K562 (cell line): ENCODE data around the gene HOXB1. TPM values are rescaled to one million over a fixed set of nuclear protein-coding genes. Genes with fewer than 3 reads are reported as not detected.

Experiments used
- CCNT2 ChIP-seq: IDR thresholded peaks from 2 replicates; pipeline ENCODE4 v1.6.1; 2011; ENCODE audit warnings: borderline replicate concordance, low read depth, mild to moderate bottlenecking, moderate library complexity, mixed read lengths, low read length; ENCODE audit not compliant: insufficient read length; ENCODE audit errors: extremely low read depth
- EGR1 ChIP-seq: fragments of 450-650 bp; conservative IDR thresholded peaks from 2 replicates; pipeline ENCODE4 v1.6.1; 2017; ENCODE audit warnings: mild to moderate bottlenecking
- EP300 ChIP-seq: IDR thresholded peaks from 2 replicates; pipeline ENCODE4 v1.6.1; 2012; ENCODE audit warnings: low read length, improper control_type of control experiment
- EP400 ChIP-seq: fragments of 450-650 bp; IDR thresholded peaks from 2 replicates; pipeline ENCODE4 v1.6.1; 2017; ENCODE audit warnings: antibody characterized with exemption, mild to moderate bottlenecking, moderate library complexity
- FOXK2 ChIP-seq, 2 experiments: fragments of 450-650 bp; IDR thresholded peaks in 1 of 2; conservative IDR thresholded peaks in 1 of 2; 2 replicates each; pipeline ENCODE4 v1.6.1; 2016; ENCODE audit warnings: low read depth in 2 of 2, mild to moderate bottlenecking in 1 of 2
- GABPB2 ChIP-seq: fragments of 250-450 bp; sonication (Bioruptor Pico); conservative IDR thresholded peaks from 2 replicates; pipeline ENCODE4 v1.5.1; 2021; ENCODE audit warnings: mild to moderate bottlenecking
- GTF2F1 ChIP-seq: IDR thresholded peaks from 2 replicates; pipeline ENCODE4 v1.6.1; 2011; ENCODE audit warnings: low read depth, low read length, improper control_type of control experiment
- HDAC3 ChIP-seq: fragments of 450-650 bp; IDR thresholded peaks from 2 replicates; pipeline ENCODE4 v1.6.1; 2018; ENCODE audit warnings: borderline replicate concordance, mild to moderate bottlenecking, moderate library complexity; ENCODE audit not compliant: partially characterized antibody
- MBD2 ChIP-seq: sonication (generic); IDR thresholded peaks from 2 replicates; pipeline ENCODE4 v1.6.1; 2016; ENCODE audit warnings: low read depth, borderline replicate concordance
- MTA2 ChIP-seq: fragments of 450-650 bp; IDR thresholded peaks from 2 replicates; pipeline ENCODE4 v1.6.1; 2016; ENCODE audit warnings: low read depth
- OTX1 ChIP-seq: fragments of 450-650 bp; formaldehyde crosslinking; IDR thresholded peaks from 2 replicates; pipeline ENCODE4 v1.4.0; 2022; ENCODE audit warnings: mild to moderate bottlenecking
- PCBP1 ChIP-seq: fragments of 200-400 bp; formaldehyde crosslinking; IDR thresholded peaks from 2 replicates; pipeline ENCODE4 v1.6.1; 2018; ENCODE audit warnings: mild to moderate bottlenecking, low read depth, low read length; ENCODE audit not compliant: poor library complexity, severe bottlenecking
- PHF21A ChIP-seq: fragments of 450-650 bp; IDR thresholded peaks from 2 replicates; pipeline ENCODE4 v1.6.1; 2017; ENCODE audit warnings: low read depth, borderline replicate concordance
- PHF8 ChIP-seq: fragments of 200-600 bp; sonication (generic); IDR thresholded peaks from 2 replicates; pipeline ENCODE4 v1.6.1; 2012; ENCODE audit warnings: mixed run types, mild to moderate bottlenecking, inconsistent platforms, low read length, moderate library complexity, borderline replicate concordance
- POLR2AphosphoS5 ChIP-seq: IDR thresholded peaks from 2 replicates; pipeline ENCODE4 v1.6.1; 2011; ENCODE audit warnings: mild to moderate bottlenecking, low read depth, low read length, moderate library complexity; ENCODE audit not compliant: control insufficient read depth, insufficient read depth
- RBM17 ChIP-seq: fragments of 200-400 bp; formaldehyde crosslinking; IDR thresholded peaks from 2 replicates; pipeline ENCODE4 v1.6.1; 2017; ENCODE audit warnings: low read depth, mild to moderate bottlenecking, low read length, borderline replicate concordance
- RNF2 ChIP-seq: sonication (generic); IDR thresholded peaks from 2 replicates; pipeline ENCODE4 v1.6.1; 2016
- SMARCB1 ChIP-seq: IDR thresholded peaks from 2 replicates; pipeline ENCODE4 v1.6.1; 2011; ENCODE audit warnings: improper control_type of control experiment, low read depth; ENCODE audit not compliant: insufficient read length
- TBL1XR1 ChIP-seq, 2 experiments: IDR thresholded peaks; 2 replicates each; pipeline ENCODE4 v1.6.1; 2012; ENCODE audit warnings: improper control_type of control experiment in 2 of 2, low read length in 2 of 2, mild to moderate bottlenecking in 1 of 2
- TCF3 ChIP-seq: sonication (generic); formaldehyde crosslinking; IDR thresholded peaks from 2 replicates; pipeline ENCODE4 v1.4.0; 2020; ENCODE audit warnings: mild to moderate bottlenecking, missing genetic modification reagents
- TEAD1 ChIP-seq, 2 experiments: fragments of 450-650 bp in 1 of 2; sonication (generic) in 1 of 2; formaldehyde crosslinking; IDR thresholded peaks; 2 replicates each; pipeline versions ENCODE4 v1.4.0 to v1.8.0; 2020 to 2022; ENCODE audit warnings: mild to moderate bottlenecking in 2 of 2, missing genetic modification reagents in 1 of 2
- TEAD4 ChIP-seq, 2 experiments: sonication (generic) in 1 of 2; formaldehyde crosslinking in 1 of 2; IDR thresholded peaks; 2 replicates each; pipeline versions ENCODE4 v1.6.1 to v1.8.0; 2012 to 2022; ENCODE audit warnings: borderline replicate concordance in 1 of 2, inconsistent platforms in 1 of 2, low read length in 1 of 2, mild to moderate bottlenecking in 1 of 2, missing genetic modification reagents in 1 of 2
- U2AF2 ChIP-seq: fragments of 200-400 bp; formaldehyde crosslinking; optimal IDR thresholded peaks from 2 replicates; pipeline ENCODE3; 2017; ENCODE audit warnings: low read depth, mild to moderate bottlenecking, low read length
- ZBTB1 ChIP-seq: sonication (generic); formaldehyde crosslinking; IDR thresholded peaks from 2 replicates; pipeline ENCODE4 v1.8.1; 2023; ENCODE audit warnings: missing genetic modification reagents, low read depth, mild to moderate bottlenecking, borderline replicate concordance
- polyA plus RNA-seq, 8 experiments: library from polyadenylated mRNA; depleted of rRNA in 4 of 8; stranded (reverse) in 5 of 8; unstranded in 3 of 8; fragments of >200 nt; fragmentation: Nextera tagmentation in 2 of 8; fragmentation: Illumina TruSeq in 1 of 8; extraction: Ambion mirVana in 2 of 8; extraction: Trizol in 1 of 8; gene quantifications; 2 replicates each; pipeline versions ENCODE4 v1.2.1 to v1.2.3, GENCODE V29; 2011 to 2014; ENCODE audit warnings: inconsistent platforms in 1 of 8, missing spikeins in 1 of 8
- total RNA-seq, 7 experiments: library from RNA; depleted of rRNA in 6 of 7; stranded (reverse); fragments of >200 nt in 6 of 7; fragmentation: Illumina TruSeq in 2 of 7; extraction: Trizol in 2 of 7; gene quantifications; 2 replicates each; pipeline versions ENCODE4 v1.2.1 to v1.2.3, GENCODE V29; 2011 to 2021; ENCODE audit warnings: low replicate concordance in 1 of 7
- TF ChIP-seq, protein P1 (sequence below), 2 experiments: fragments of 250-450 bp in 1 of 2; fragments of 450-650 bp in 1 of 2; sonication (Bioruptor Pico) in 1 of 2; IDR thresholded peaks; 2 replicates each; pipeline versions ENCODE4 v1.6.1 to v1.8.0; 2016 to 2021; ENCODE audit warnings: mild to moderate bottlenecking in 2 of 2, moderate library complexity in 2 of 2, missing compliant biosample characterization in 1 of 2, missing genetic modification characterization in 1 of 2
- TF ChIP-seq, protein P2 (sequence below): sonication (generic); IDR thresholded peaks from 2 replicates; pipeline ENCODE4 v1.6.1; 2016

Gene HOXB1
- total and polyA plus RNA-seq, 9 of the 15 experiments (the other 6 are each of a cell fraction or from before 2014, with no cell fraction given) = 0.04 TPM; not detected in 8

DNA sequence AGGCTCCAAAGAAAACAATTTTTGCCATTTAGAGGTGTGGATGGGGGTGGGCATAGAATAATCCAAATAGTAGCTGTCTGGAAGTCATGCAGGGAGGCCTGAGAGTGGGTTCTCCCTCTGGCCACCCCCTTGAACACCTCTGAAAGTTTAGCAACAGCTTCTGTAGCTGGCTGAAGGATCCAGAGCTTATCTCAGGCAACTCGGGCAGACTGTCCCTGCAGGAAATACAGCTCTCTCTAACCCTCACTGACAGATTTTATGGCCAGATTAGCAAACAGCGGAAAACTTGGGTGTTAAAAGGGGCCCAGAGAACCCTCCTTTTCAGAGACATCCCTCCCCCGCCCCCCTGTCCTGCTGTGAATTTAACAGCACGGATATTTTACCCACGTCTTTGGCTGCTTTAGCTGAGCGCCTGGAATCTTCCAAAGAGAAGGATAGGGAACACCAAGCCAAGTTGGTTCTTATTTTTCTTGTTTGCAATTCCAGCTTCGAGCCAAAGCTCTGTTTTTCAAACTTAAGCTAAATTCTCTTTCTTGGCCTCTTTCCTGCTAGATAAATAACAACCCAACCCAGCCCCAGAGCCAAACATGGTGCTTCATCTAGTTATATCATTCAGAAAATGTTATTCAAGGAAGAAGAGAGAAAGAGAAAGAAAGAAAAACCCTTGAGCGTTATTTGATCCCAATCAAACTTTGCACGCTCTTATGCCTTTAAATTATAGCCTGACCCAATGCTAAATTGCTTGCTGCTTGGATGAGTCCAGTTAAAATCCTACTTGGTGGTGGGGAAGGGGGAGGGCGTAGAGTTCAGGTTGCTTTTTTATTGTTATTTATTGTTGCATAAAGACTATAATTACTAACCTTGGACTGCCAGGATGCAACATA lies 16.4 kb upstream of the HOXB1 start (continued):
- TF ChIP-seq CCNT2 (peak; percentile 77), PHF21A (peak; percentile 91; the same call in 1 of the 2 replicates), U2AF2 (no peak), TCF3 (CRISPR knock-in tag) (peak; percentile 82), TBL1XR1 (IDR thresholded peaks at IDR 0.05; ENCODE audit: low read length in 2 of 2) (peak in 1 of 2 experiments; percentile 72; a peak in 2 of 4 replicates), EP400 (peak; percentile 60), FOXK2 (conservative IDR thresholded peaks at IDR 0.05 in 1 of 2, IDR thresholded peaks at IDR 0.05 in 1 of 2; ENCODE audit: low read depth in 2 of 2) (peak in 1 of 2 experiments; percentile 67; a peak in 1 of 4 replicates), RBM17 (no peak), MBD2 (peak; percentile 59; the same call in 1 of the 2 replicates), TEAD4 (IDR thresholded peaks at IDR 0.05; ENCODE audit: low read length) (peak; percentile 85), TEAD4 (CRISPR knock-in tag; IDR thresholded peaks at IDR 0.05; ENCODE audit: borderline replicate concordance) (no peak), GABPB2 (CRISPR knock-in tag) (no peak), ZBTB1 (CRISPR knock-in tag) (no peak), MTA2 (peak; percentile 54), TEAD1 (CRISPR knock-in tag; IDR thresholded peaks at IDR 0.05) (peak in 1 of 2 experiments; percentile 25; a peak in 1 of 4 replicates), SMARCB1 (peak; percentile 77), HDAC3 (peak; percentile 74), RNF2 (peak; percentile 97), PHF8 (peak; percentile 25; the same call in 1 of the 2 replicates), GTF2F1 (peak; percentile 66; the same call in 1 of the 2 replicates), EGR1 (peak; percentile 63; the same call in 1 of the 2 replicates), EP300 (peak; percentile 96), POLR2AphosphoS5 (peak; percentile 90), OTX1 (CRISPR knock-in tag) (0 out of 2 replicates have a peak, but pooled peaks have one; percentile 13), PCBP1 (no peak)
- TF ChIP-seq, protein P1, sequence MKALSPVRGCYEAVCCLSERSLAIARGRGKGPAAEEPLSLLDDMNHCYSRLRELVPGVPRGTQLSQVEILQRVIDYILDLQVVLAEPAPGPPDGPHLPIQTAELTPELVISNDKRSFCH (CRISPR knock-in tag; IDR thresholded peaks at IDR 0.05) = no peak
- TF ChIP-seq, protein P1 (tag; IDR thresholded peaks at IDR 0.05) = no peak
- TF ChIP-seq, protein P2, sequence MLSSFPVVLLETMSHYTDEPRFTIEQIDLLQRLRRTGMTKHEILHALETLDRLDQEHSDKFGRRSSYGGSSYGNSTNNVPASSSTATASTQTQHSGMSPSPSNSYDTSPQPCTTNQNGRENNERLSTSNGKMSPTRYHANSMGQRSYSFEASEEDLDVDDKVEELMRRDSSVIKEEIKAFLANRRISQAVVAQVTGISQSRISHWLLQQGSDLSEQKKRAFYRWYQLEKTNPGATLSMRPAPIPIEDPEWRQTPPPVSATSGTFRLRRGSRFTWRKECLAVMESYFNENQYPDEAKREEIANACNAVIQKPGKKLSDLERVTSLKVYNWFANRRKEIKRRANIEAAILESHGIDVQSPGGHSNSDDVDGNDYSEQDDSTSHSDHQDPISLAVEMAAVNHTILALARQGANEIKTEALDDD = 0 out of 2 replicates have a peak, but pooled peaks have one; percentile 37
